AG09309 (cell line): ENCODE results near the gene RRP1.

ENCODE experiments used
- DNase-seq: peaks from one replicate; pipeline ENCODE4 v3.0.0-alpha.2; 2010; ENCODE audit warnings: low read depth
- H3K4me3 ChIP-seq: 2 replicates; pipeline ENCODE4 v1.5.1; 2011; ENCODE audit warnings: mild to moderate bottlenecking, low read depth, low read length, moderate library complexity; ENCODE audit not compliant: control insufficient read depth
- TF ChIP-seq, protein P1 (sequence below): IDR thresholded peaks from 2 replicates; pipeline ENCODE4 v1.5.1; 2011; ENCODE audit warnings: mild to moderate bottlenecking, low read depth, low read length, inconsistent platforms; ENCODE audit not compliant: insufficient read depth, control insufficient read depth; ENCODE audit errors: missing control alignments

RRP1 gene

DNA sequence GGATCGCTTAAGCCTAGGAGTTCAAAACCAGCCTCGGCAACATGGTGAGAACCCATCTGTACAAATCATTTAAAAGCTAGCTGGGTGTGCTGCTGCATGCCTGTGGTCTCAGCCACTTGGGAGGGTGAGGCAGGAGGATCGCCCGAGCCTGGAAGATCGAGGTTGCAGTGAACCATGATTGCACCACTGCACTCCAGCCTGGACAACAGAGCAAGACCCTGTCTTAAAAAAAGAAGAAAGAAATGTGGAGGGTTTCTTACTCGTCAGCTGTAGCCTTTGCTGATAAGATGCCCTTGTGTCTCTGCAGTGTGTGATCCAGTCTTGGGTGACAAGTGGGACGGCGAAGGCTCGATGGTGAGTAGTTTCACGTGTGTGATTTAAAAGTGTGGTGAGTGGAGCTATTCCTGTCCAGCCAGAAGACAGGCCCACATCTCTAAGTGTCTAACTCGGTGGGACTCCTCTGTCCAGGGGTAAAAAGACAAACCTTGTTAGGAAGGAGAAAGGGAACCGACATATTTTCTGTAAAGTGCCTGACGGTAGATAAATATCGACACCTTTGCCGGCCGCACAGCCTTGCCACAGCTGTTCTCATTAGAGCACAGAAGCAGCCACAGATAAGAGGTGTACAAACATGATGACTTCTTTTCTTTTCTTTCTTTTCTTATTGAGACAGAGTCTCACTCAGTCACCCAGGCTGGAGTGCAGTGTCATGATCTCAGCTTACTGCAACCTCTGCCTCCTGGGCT lies 43.4 kb upstream of the RRP1 start:
- no peak for DNase-seq
- TF ChIP-seq, protein P1, sequence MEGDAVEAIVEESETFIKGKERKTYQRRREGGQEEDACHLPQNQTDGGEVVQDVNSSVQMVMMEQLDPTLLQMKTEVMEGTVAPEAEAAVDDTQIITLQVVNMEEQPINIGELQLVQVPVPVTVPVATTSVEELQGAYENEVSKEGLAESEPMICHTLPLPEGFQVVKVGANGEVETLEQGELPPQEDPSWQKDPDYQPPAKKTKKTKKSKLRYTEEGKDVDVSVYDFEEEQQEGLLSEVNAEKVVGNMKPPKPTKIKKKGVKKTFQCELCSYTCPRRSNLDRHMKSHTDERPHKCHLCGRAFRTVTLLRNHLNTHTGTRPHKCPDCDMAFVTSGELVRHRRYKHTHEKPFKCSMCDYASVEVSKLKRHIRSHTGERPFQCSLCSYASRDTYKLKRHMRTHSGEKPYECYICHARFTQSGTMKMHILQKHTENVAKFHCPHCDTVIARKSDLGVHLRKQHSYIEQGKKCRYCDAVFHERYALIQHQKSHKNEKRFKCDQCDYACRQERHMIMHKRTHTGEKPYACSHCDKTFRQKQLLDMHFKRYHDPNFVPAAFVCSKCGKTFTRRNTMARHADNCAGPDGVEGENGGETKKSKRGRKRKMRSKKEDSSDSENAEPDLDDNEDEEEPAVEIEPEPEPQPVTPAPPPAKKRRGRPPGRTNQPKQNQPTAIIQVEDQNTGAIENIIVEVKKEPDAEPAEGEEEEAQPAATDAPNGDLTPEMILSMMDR = no peak
- no peak overlapping the region for H3K4me3 ChIP-seq

DNA sequence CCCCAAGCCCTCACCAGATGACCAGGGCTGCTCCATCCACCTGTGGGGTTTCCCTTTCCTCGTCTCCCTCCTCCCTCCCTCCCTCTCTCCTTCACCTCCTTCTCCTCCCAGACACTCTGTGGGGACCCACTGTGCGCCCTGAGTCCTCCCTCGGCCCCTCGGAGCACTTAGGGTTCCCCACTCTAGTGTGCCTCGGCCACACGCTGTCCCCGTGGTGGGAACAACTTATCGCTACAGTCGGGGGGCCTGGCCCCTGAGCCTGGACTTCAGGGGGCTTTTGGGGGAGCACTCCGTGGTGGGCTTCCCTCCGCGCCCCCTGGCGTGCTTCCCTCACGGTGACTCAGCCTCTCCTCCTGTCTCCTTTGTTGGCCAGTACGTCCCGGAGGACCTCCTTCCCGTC lies 40.8 kb upstream of the RRP1 start:
- TF ChIP-seq, protein P1 = no peak
- H3K4me3 ChIP-seq = no peak overlapping the region
- DNase-seq = no peak

DNA sequence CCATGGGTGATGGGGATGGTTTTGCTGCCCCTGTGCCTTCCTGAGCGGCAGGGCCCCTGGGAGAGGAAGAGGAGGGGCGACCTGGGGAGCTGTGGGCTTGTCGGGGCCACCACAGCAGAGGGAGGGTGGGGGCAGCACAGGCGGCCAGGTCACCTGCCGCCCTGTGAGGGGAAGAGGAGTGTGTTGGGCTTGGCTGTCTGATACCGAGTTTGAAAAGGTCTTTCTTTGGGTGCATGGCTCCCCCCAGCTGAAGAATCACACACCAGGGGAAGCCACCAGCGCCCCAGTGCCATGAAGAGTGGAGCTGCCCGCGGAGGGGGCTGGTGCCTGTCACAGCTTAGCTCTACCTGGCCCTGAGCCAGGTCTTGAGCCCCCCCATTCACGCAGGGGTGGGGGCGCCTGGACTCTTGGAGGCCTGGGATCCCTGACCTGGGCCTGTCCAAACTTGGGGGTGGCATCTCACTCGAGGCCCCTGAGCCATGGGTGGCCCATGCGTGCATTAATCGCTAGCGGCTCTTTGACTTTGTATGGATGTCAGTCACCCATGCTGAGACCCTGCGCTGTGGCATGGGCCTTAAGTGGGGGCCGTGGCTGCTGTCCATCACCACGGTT lies 39.6 kb upstream of the RRP1 start:
- H3K4me3 ChIP-seq = no peak overlapping the region
- DNase-seq = no peak
- TF ChIP-seq, protein P1 = no peak

DNA sequence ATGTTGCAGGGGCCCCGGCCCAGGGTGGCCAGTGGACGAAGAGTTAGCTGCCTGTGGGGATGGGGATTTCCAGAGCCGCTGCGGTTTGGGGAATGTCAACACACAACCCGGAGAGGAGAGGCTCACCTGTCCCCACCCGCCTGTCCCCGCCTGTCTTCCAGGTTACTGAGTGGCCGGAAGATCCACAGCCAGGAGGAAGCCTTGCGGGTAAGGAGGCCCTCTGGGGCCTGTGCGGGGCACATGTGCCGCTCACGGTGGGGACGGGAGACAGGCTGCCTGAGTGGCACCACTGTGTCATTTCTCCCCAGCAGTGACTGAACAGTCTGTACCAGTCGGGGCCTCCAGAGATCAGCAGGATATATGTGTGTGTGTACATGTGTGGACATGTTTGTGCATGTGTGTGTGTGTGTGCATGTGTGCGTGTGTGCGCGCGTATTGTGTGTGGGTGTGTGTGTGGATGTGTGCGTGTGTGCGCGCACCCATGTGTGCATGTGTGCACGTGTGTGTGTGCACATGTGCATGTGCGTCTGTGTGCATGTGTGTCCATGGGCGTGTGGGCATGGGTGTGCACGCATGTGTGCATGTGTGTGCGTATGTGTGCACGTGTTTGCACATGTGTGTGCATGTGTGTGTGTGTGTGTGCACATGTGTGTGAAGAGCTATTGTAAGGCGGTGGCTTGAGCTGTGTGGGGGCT lies 38.9 kb upstream of the RRP1 start:
- DNase-seq = no peak
- no peak overlapping the region for H3K4me3 ChIP-seq
- TF ChIP-seq, protein P1 = no peak

DNA sequence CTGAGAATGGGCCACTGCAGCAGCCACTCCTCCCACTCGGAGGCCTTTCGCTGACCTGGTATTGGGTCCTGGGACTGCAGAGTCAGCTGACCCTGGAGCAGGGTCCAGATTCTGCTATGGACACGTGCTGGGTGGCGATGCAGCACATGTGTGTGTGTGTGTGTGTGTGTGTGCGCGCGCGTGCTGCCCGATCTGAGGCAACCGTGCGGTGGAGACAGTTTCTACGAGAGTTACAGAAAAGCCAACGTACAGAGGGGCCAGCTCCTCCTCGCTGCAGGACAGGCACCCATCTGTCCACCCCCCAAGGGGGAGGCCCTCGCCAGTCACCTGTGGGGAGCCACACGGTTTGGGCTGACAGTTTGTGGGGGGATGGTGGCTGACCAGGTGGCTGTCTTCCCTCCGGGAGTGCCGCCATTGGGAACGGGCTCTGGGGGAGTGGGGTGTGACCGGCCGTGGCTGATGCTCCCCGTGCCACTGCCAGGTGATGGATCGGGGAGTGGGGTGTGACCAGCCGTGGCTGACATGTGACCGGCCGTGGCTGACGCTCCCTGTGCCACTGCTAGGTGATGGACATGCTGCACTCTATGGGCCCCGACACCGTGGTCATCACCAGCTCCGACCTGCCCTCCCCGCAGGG lies 37.3 kb upstream of the RRP1 start:
- TF ChIP-seq, protein P1 = no peak
- no peak overlapping the region for H3K4me3 ChIP-seq
- no peak for DNase-seq

DNA sequence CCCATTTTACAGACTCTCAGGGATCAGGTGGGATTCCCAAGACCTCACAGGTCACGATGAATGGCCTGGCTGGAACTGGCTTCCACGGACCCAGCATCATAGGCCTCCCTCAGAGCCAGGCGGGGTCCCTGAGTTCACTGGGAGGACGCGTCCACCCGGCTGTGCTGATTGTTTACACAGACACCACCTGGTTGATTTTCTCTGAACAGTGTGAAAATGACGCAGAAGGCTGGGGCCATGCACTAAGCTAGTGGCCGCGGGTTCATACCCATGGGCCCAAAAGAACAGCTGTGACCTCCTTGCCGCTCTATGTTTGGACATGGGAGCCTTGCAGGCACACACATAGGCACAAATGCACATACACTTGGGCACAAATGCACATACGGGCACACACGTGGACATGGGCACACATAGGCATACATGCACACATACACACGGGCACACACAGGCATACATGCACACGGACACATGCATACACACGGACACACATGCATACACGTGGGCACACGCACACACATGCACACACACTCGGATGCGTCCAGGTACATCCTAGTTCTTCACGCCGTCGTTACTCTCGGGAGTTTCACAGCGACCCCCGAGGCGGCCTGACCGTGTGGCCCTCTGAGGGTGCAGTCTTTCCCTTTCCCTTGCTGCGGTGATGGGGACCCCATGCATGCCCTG lies 36.5 kb upstream of the RRP1 start:
- TF ChIP-seq, protein P1 = no peak

More for the DNA sequence above, 36.5 kb upstream of the RRP1 start:
- no peak for DNase-seq
- H3K4me3 ChIP-seq = no peak overlapping the region
